IPS-18a (cell line): ENCODE measurements around the gene SMIM13.

Source experiments
- H3K27ac ChIP-seq: one replicate; pipeline ENCODE4 v1.5.1; 2013; ENCODE audit warnings: low read length
- H3K27me3 ChIP-seq: one replicate; pipeline ENCODE4 v1.6.1; 2013; ENCODE audit warnings: mild to moderate bottlenecking, low read length; ENCODE audit not compliant: control insufficient read depth, insufficient read depth
- H3K36me3 ChIP-seq: one replicate; pipeline ENCODE4 v1.6.1; 2013; ENCODE audit warnings: low read depth, low read length; ENCODE audit not compliant: control insufficient read depth
- H3K4me1 ChIP-seq: one replicate; pipeline ENCODE4 v1.6.1; 2013; ENCODE audit warnings: low read depth, low read length; ENCODE audit not compliant: control insufficient read depth
- H3K4me3 ChIP-seq: one replicate; pipeline ENCODE4 v1.5.1; 2013; ENCODE audit warnings: low read length
- H3K9ac ChIP-seq: one replicate; pipeline ENCODE4 v1.6.1; 2013; ENCODE audit warnings: mild to moderate bottlenecking, low read length, moderate library complexity
- H3K9me3 ChIP-seq: one replicate; pipeline ENCODE4 v1.6.1; 2013; ENCODE audit warnings: low read depth, low read length; ENCODE audit not compliant: control insufficient read depth

The SMIM13 gene

GRCh38 chr6:11093626-11094410, at the start of gene SMIM13:
Gene SMIM13, plus strand, starts transcription at chr6:11093834. Its CDS starts 480 bp downstream, at chr6:11094314.
- peaks cover 15% of the 10 kb centered on the region for H3K4me1 ChIP-seq
- H3K36me3 ChIP-seq, result no peaks in the 10 kb centered on the region
- peak within 1 kb of the TSS; percentile 76 for H3K9ac ChIP-seq
- no peak within 1 kb of the TSS for H3K27ac ChIP-seq
- H3K4me3 ChIP-seq, result peak within 1 kb of the TSS; percentile 69
- H3K27me3 ChIP-seq, result peaks cover 4% of the 10 kb centered on the region
- H3K9me3 ChIP-seq, result no peaks in the 10 kb centered on the region

- H3K27me3 ChIP-seq, result peaks cover 55% of the 10 kb centered on the region
- H3K4me3 ChIP-seq, result peak within 1 kb of the TSS; percentile 61
- H3K4me1 ChIP-seq, result peaks cover 10% of the 10 kb centered on the region
- no peak within 1 kb of the TSS for H3K27ac ChIP-seq
- H3K9me3 ChIP-seq, result no peaks in the 10 kb centered on the region
- H3K36me3 ChIP-seq, result no peaks in the 10 kb centered on the region
- H3K9ac ChIP-seq, result no peak within 1 kb of the TSS
Observed at GRCh38 chr6:11043961-11044711, 49.5 kb upstream of the SMIM13 start, which contains the start of gene ELOVL2. Gene ELOVL2, minus strand, starts transcription at chr6:11044305. Its CDS starts 75 bp downstream, at chr6:11044230.

- Histone ChIP-seq H3K9ac (no peak overlapping the region), H3K27me3 (peaks cover 55% of the 10 kb centered on the region), H3K27ac (no peak overlapping the region), H3K9me3 (no peaks in the 10 kb centered on the region), H3K4me3 (peak overlapping the region; percentile 60), H3K4me1 (peaks cover 10% of the 10 kb centered on the region), H3K36me3 (no peaks in the 10 kb centered on the region)
Observed at GRCh38 chr6:11044712-11045167, 48.9 kb upstream of the SMIM13 start.

GRCh38 chr6:11050731-11051130, 42.9 kb upstream of the SMIM13 start:
- H3K4me3 ChIP-seq, result no peak overlapping the region
- no peaks in the 10 kb centered on the region for H3K36me3 ChIP-seq
- H3K9me3 ChIP-seq, result no peaks in the 10 kb centered on the region
- H3K27ac ChIP-seq, result no peak overlapping the region
- H3K27me3 ChIP-seq, result peaks cover 3% of the 10 kb centered on the region
- no peak overlapping the region for H3K9ac ChIP-seq
- H3K4me1 ChIP-seq, result no peaks in the 10 kb centered on the region

- no peaks in the 10 kb centered on the region for H3K9me3 ChIP-seq
- no peaks in the 10 kb centered on the region for H3K4me1 ChIP-seq
- H3K27me3 ChIP-seq, result no peaks in the 10 kb centered on the region
- H3K4me3 ChIP-seq, result no peak overlapping the region
- no peak overlapping the region for H3K9ac ChIP-seq
- H3K27ac ChIP-seq, result no peak overlapping the region
- no peaks in the 10 kb centered on the region for H3K36me3 ChIP-seq
Observed at GRCh38 chr6:11053307-11053706, 40.3 kb upstream of the SMIM13 start.

GRCh38 chr6:11054722-11055121, 38.9 kb upstream of the SMIM13 start:
- Histone ChIP-seq H3K4me3 (no peak overlapping the region), H3K27me3 (no peaks in the 10 kb centered on the region), H3K36me3 (no peaks in the 10 kb centered on the region), H3K4me1 (no peaks in the 10 kb centered on the region), H3K9ac (no peak overlapping the region), H3K27ac (no peak overlapping the region), H3K9me3 (no peaks in the 10 kb centered on the region)

GRCh38 chr6:11055127-11055627, 38.5 kb upstream of the SMIM13 start:
- H3K4me3 ChIP-seq, result no peak overlapping the region
- H3K4me1 ChIP-seq, result no peaks in the 10 kb centered on the region
- H3K27me3 ChIP-seq, result no peaks in the 10 kb centered on the region
- H3K9ac ChIP-seq, result no peak overlapping the region
- H3K36me3 ChIP-seq, result no peaks in the 10 kb centered on the region
- no peaks in the 10 kb centered on the region for H3K9me3 ChIP-seq
- H3K27ac ChIP-seq, result no peak overlapping the region

GRCh38 chr6:11056871-11057270, 36.8 kb upstream of the SMIM13 start:
- H3K4me3 ChIP-seq, result no peak overlapping the region
- H3K27ac ChIP-seq, result no peak overlapping the region
- H3K9me3 ChIP-seq, result no peaks in the 10 kb centered on the region
- no peak overlapping the region for H3K9ac ChIP-seq
- no peaks in the 10 kb centered on the region for H3K36me3 ChIP-seq
- no peaks in the 10 kb centered on the region for H3K4me1 ChIP-seq
- H3K27me3 ChIP-seq, result no peaks in the 10 kb centered on the region

GRCh38 chr6:11058406-11058805, 35.2 kb upstream of the SMIM13 start:
- no peaks in the 10 kb centered on the region for H3K36me3 ChIP-seq
- no peaks in the 10 kb centered on the region for H3K4me1 ChIP-seq

GRCh38 chr6:11062083-11062482, 31.6 kb upstream of the SMIM13 start:
- Histone ChIP-seq H3K27me3 (no peaks in the 10 kb centered on the region), H3K9me3 (no peaks in the 10 kb centered on the region)

More at GRCh38 chr6:11058406-11058805, 35.2 kb upstream of the SMIM13 start:
- Histone ChIP-seq H3K9ac (no peak overlapping the region), H3K9me3 (no peaks in the 10 kb centered on the region), H3K4me3 (no peak overlapping the region), H3K27ac (no peak overlapping the region), H3K27me3 (no peaks in the 10 kb centered on the region)

GRCh38 chr6:11062715-11063114, 30.9 kb upstream of the SMIM13 start:
- no peaks in the 10 kb centered on the region for H3K9me3 ChIP-seq
- no peaks in the 10 kb centered on the region for H3K4me1 ChIP-seq
- H3K27ac ChIP-seq, result no peak overlapping the region
- no peaks in the 10 kb centered on the region for H3K27me3 ChIP-seq
- no peak overlapping the region for H3K4me3 ChIP-seq
- no peaks in the 10 kb centered on the region for H3K36me3 ChIP-seq
- no peak overlapping the region for H3K9ac ChIP-seq

More at GRCh38 chr6:11062083-11062482, 31.6 kb upstream of the SMIM13 start:
- H3K36me3 ChIP-seq, result no peaks in the 10 kb centered on the region
- no peak overlapping the region for H3K4me3 ChIP-seq
- no peaks in the 10 kb centered on the region for H3K4me1 ChIP-seq
- no peak overlapping the region for H3K9ac ChIP-seq
- no peak overlapping the region for H3K27ac ChIP-seq
